GM12873 (cell line): ENCODE results near the gene MSI1.

Experiments
- TF ChIP-seq, protein P1 (sequence below): IDR thresholded peaks from 2 replicates; pipeline ENCODE4 v1.5.1; 2012; ENCODE audit warnings: low read depth, mild to moderate bottlenecking, moderate library complexity, low read length, control low read depth; ENCODE audit not compliant: insufficient read depth; ENCODE audit errors: missing control alignments

MSI1 gene

DNA sequence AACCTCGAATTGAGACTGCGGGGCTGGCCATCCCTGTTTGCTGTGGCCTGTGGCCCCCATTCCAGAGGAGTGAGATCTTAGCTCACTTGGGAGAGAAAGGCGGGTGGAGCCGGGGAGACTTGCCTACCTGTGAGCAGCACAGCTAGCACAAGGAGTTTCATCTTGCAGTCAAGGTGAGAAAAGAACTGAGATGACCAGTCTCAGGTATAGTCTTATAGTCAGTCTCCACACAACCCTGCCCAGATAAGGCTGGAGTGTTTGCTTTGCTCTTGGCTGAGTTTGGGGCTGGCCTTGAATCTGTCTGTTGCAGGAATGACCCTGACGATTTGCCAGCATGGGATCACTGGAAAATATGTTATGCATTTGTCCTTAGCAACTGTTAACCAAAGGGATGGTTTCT is 41.4 kb downstream of the MSI1 start, which contains the start of gene PLA2G1B:
Gene PLA2G1B, minus strand, starts transcription at position 187 of the 400 bp plus-strand sequence. Its CDS starts 26 bp downstream, at position 161.
- TF ChIP-seq, protein P1, sequence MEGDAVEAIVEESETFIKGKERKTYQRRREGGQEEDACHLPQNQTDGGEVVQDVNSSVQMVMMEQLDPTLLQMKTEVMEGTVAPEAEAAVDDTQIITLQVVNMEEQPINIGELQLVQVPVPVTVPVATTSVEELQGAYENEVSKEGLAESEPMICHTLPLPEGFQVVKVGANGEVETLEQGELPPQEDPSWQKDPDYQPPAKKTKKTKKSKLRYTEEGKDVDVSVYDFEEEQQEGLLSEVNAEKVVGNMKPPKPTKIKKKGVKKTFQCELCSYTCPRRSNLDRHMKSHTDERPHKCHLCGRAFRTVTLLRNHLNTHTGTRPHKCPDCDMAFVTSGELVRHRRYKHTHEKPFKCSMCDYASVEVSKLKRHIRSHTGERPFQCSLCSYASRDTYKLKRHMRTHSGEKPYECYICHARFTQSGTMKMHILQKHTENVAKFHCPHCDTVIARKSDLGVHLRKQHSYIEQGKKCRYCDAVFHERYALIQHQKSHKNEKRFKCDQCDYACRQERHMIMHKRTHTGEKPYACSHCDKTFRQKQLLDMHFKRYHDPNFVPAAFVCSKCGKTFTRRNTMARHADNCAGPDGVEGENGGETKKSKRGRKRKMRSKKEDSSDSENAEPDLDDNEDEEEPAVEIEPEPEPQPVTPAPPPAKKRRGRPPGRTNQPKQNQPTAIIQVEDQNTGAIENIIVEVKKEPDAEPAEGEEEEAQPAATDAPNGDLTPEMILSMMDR = no peak

DNA sequence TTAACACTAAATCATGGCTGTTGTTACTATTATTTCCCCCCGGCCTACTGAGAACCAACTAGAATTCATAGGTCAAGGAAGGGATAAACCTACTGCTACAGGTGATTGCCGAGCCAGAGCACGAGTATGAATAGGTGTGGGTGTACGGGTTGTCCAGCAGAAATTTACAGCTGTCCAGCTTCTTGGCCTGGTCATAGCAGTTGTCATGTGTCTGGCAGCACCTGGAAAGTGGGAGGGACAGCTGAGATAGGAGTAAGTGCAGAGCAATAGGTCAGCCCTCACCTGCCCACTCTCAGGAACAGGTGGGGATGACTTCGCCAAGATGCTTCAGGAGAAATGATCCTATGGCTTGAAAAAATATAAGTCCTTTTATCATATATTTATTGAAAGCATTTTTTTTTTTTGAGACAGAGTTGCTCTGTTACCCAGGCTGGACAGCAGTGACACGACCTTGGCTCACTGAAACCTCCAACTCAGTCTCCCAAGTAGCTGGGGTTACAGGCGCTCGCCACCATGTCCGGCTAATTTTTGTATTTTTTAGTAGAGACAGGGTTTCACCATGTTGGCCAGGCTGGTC is 44.0 kb downstream of the MSI1 start:
- TF ChIP-seq, protein P1 = no peak

DNA sequence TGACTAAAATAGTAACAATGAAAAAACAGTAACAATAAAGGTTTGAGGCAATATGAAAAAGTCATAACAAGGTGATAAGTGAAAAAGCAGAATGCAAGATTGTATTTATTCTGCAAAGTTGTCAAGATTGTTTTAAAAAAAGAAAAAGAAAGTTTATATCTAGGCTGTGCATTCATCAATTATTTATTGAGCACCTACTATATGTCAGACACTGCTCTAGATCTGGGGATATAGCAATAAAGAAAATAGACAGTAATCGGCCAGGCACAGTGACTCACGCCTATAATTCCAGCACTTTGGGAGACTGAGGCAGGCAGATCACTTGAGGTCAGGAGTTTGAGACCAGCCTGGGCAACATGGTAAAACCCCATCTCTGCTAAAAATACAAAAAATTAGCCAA is 45.2 kb downstream of the MSI1 start:
- TF ChIP-seq, protein P1 = no peak

DNA sequence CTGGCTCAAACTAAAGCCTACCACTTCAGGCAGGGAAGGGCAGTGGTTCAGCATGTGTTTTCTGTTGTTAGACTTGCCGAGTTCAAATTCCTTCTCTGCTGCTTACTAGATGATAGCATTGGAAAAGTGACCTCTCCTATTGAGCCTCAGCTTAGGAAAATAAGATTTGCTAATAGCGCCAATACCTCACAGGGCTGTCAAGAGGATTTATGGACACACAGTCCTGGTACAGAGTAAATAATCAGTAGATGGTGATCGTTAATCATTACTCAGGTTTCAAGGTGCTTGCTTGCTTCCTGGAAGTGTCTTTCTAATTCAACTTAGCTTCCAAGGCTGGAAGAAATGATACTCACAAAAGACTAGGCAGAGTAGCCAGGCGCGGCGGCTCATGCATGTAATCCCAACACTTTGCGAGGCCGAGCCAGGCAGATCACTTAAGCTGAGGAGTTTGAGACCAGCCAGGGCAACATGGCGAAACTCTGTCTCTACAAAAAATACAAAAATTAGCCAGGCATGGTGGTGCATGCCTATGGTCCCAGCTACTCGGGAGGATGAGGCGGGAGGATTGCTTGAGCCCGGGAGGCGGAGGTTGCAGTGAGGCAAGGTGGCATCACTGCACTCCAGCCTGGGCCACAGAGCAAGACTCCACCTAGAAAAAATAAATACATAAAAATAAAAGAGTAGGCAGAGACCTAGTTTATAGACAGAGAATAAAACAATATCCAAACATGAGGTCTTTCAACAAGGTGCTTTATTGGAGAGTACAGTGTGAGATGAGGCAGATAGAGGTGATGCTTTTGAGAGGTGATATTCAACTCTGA is 47.4 kb downstream of the MSI1 start:
- TF ChIP-seq, protein P1 = no peak

DNA sequence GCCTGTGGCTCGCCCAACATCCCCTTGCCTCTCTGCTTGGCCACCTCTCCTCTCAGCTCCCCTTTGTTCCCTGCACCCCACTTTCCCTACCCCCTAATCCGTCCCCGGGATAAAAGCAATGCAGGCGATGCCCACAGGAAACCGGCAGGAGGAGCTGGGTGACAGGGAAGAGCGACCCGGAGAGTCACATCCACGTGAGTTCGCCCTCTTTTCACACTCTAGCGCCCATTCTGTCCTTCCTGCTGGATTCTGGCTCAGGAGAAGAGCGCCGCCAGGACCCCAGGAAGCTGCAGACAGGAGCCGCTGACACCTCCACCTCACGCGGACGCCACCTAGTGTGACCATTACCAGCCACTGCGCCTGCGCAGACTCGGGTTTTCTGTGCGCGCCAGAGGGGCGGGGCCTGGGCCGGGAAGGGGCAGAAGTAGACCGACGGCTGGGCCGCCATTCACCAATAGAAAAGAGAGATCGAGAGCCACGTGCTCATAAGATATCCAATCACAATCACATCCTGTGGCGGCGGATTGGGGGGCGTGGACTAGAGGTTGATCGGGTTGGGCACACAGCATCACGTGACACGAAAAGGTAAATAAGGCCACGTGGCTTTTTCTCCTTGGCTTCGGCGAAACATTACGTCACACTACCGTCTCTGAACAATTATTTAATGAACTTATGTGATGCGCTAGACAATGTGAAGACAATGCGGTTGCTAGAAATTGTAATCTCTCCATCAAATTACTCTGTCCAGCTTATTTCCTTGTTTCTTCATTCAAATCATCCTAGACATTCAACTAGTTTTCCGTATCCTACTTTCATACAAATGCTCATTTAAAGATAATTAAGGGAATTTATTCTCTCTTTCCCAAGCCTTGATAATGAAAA is 51.5 kb downstream of the MSI1 start:
- TF ChIP-seq, protein P1 = peak; percentile 64

DNA sequence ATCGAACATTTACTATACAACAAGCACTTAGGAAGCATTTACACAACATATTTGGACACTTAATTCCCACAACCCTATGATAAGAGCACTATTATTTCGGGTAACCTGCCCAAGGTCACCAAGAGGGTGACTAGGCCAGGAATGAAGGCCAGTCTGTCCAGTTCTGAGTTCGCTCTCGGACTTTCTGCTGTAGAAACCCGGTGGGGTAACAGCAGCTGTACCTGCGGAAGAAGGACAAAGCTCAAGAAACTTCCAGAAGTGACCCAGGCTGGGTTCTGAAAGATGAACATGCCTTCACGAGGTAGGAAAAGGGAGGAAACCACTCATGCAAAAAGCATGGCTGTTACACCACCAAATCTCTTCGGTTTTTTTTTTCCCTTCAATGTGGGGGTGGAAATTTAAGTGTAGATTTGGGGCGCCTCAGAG is 52.2 kb downstream of the MSI1 start:
- TF ChIP-seq, protein P1 = no peak

DNA sequence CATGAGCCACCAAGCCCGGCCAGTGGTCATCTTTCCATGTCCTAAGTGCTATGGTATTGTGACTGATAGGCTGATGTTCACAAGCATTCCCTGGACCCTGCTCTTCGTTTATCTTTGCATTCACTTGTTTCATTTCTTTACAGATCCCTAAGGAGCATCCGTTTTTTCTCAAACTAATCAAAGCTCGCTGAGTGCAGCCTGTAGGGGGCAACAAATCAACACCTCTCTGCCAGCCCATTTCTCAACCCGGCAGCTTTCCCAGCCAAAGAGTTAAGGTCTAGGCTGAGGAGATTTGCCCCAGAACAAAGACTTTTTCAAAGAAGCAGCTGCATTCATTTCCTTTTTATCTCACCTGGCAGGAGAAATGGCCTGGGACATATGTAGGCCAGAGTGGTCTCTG is 54.7 kb downstream of the MSI1 start:
- TF ChIP-seq, protein P1 = peak; percentile 44
